GM18505 (cell line): ENCODE measurements around the gene ACOX1.
A peak's percentile ranks its signal among the peaks of the same experiment; 100 is the strongest.

Experiments
- ATAC-seq: cut with Tn5 transposase; IDR thresholded peaks from one replicate; pipeline ENCODE4 v1.9.1; 2021; ENCODE audit not compliant: unreplicated experiment
- POLR2A ChIP-seq: IDR thresholded peaks from 4 replicates; pipeline ENCODE4 v1.6.1; 2011; ENCODE audit warnings: borderline replicate concordance; ENCODE audit not compliant: insufficient read depth, insufficient read length; ENCODE audit errors: extremely low read depth

Gene ACOX1

GRCh38 chr17:75908201-75908600 is 70.8 kb downstream of the ACOX1 start:
- ATAC-seq: no peak
- no peak for TF ChIP-seq POLR2A

- no peak for TF ChIP-seq POLR2A
- no peak for ATAC-seq
Measured at GRCh38 chr17:75906143-75906884, 72.7 kb downstream of the ACOX1 start.

- TF ChIP-seq POLR2A: peak; percentile 82
- peak; percentile 94 for ATAC-seq
Measured at GRCh38 chr17:75904749-75905521, 74.0 kb downstream of the ACOX1 start, which contains the start of gene MRPL38. Gene MRPL38, minus strand, starts transcription at chr17:75904884. Its CDS starts 9 bp downstream, at chr17:75904875.

GRCh38 chr17:75902406-75902805 is 76.6 kb downstream of the ACOX1 start:
- ATAC-seq: no peak
- no peak for TF ChIP-seq POLR2A

- TF ChIP-seq POLR2A: no peak
- no peak for ATAC-seq
Measured at GRCh38 chr17:75901727-75902126, 77.2 kb downstream of the ACOX1 start.

GRCh38 chr17:75900691-75901533 is 78.1 kb downstream of the ACOX1 start:
- no peak for TF ChIP-seq POLR2A
- ATAC-seq: no peak

- ATAC-seq: no peak
- TF ChIP-seq POLR2A: no peak
Measured at GRCh38 chr17:75899767-75900468, 79.0 kb downstream of the ACOX1 start.

GRCh38 chr17:75899353-75899752 is 79.6 kb downstream of the ACOX1 start:
- no peak for TF ChIP-seq POLR2A
- no peak for ATAC-seq

- ATAC-seq: no peak
- TF ChIP-seq POLR2A: no peak
Measured at GRCh38 chr17:75898791-75899190, 80.2 kb downstream of the ACOX1 start.

GRCh38 chr17:75898065-75898464 is 80.9 kb downstream of the ACOX1 start:
- no peak for ATAC-seq
- no peak for TF ChIP-seq POLR2A

- no peak for TF ChIP-seq POLR2A
- no peak for ATAC-seq
Measured at GRCh38 chr17:75897160-75898019, 81.6 kb downstream of the ACOX1 start.
